H1 (cell line): ENCODE results near the gene MAFB. TPM values are rescaled to one million over a fixed set of nuclear protein-coding genes. Genes with fewer than 3 reads are reported as not detected.

Source experiments
- CTCF ChIA-PET: fragments of 300-600 bp; sonication (Branson Sonifier 250); formaldehyde crosslinking; loops from one replicate; lab custom pipeline; 2021; ENCODE audit not compliant: partially characterized antibody; lab: Charles Lee
- POLR2A ChIA-PET: fragments of 300-600 bp; sonication (Branson Sonifier 250); formaldehyde crosslinking; loops from one replicate; lab custom pipeline; 2021; ENCODE audit warnings: inconsistent platforms; ENCODE audit not compliant: partially characterized antibody; lab: Charles Lee
- DNase-seq, 2 experiments: peaks; one replicate each; pipeline versions ENCODE4 v3.0.0 to v3.0.0-alpha.2; 2010 to 2022; ENCODE audit warnings: low spot score in 2 of 2, low read depth in 1 of 2, mixed read lengths in 1 of 2
- FAIRE-seq: peaks from 2 replicates; lab custom pipeline; 2011; peaks lifted over from hg19 to GRCh38; lab: Jason Lieb, UNC
- H2AFZ ChIP-seq: 2 replicates; pipeline ENCODE4 v1.8.1; 2012; ENCODE audit warnings: low read length, inconsistent platforms
- H2AK5ac ChIP-seq: 2 replicates; pipeline ENCODE4 v1.6.1; 2013; ENCODE audit warnings: low read depth, low read length
- H2BK120ac ChIP-seq: replicated peaks from 2 replicates; pipeline ENCODE3; 2013; ENCODE audit warnings: low read depth, low read length, inconsistent platforms
- H2BK12ac ChIP-seq: 2 replicates; pipeline ENCODE4 v1.6.1; 2013; ENCODE audit warnings: low read depth, low read length
- H2BK15ac ChIP-seq: 2 replicates; pipeline ENCODE4 v1.6.1; 2013; ENCODE audit warnings: low read length
- H2BK20ac ChIP-seq: 2 replicates; pipeline ENCODE4 v1.6.1; 2013; ENCODE audit warnings: low read length
- H2BK5ac ChIP-seq: 2 replicates; pipeline ENCODE4 v1.6.1; 2013; ENCODE audit warnings: low read depth, low read length
- H3K14ac ChIP-seq: 2 replicates; pipeline ENCODE4 v1.6.1; 2013; ENCODE audit warnings: inconsistent platforms; ENCODE audit not compliant: insufficient read length
- H3K18ac ChIP-seq: 2 replicates; pipeline ENCODE4 v1.6.1; 2013; ENCODE audit warnings: low read length; ENCODE audit errors: extremely low read depth
- H3K23ac ChIP-seq: 2 replicates; pipeline ENCODE4 v1.6.1; 2013; ENCODE audit warnings: inconsistent platforms; ENCODE audit not compliant: insufficient read length
- H3K23me2 ChIP-seq: 2 replicates; pipeline ENCODE4 v1.6.1; 2013; ENCODE audit warnings: low read depth, low read length
- H3K27ac ChIP-seq: 2 replicates; pipeline ENCODE4 v1.6.1; 2011; ENCODE audit warnings: low read depth, low read length, inconsistent platforms
- H3K27me3 ChIP-seq, 4 experiments: replicated peaks in 1 of 4; 1 replicate in 1 of 4; 2 replicates in 3 of 4; pipeline versions ENCODE4 v1.6.1 to v1.8.1; 2011 to 2013; ENCODE audit warnings: low read length in 3 of 4, mild to moderate bottlenecking in 3 of 4, inconsistent platforms in 2 of 4, mixed read lengths in 2 of 4, moderate library complexity in 1 of 4; ENCODE audit not compliant: control insufficient read depth in 3 of 4, insufficient read depth in 3 of 4; ENCODE audit errors: extremely low read depth in 1 of 4
- H3K36me3 ChIP-seq, 4 experiments: 2 replicates each; pipeline versions ENCODE4 v1.6.1 to v1.8.1; 2011 to 2013; ENCODE audit warnings: mild to moderate bottlenecking in 4 of 4, low read length in 3 of 4, moderate library complexity in 2 of 4, control low read depth in 1 of 4, inconsistent platforms in 1 of 4; ENCODE audit not compliant: insufficient read depth in 4 of 4, control insufficient read depth in 2 of 4
- H3K4ac ChIP-seq: replicated peaks from 2 replicates; pipeline ENCODE3; 2013; ENCODE audit warnings: low read length, low read depth, mixed read lengths, inconsistent platforms; ENCODE audit not compliant: insufficient read length
- H3K4me1 ChIP-seq, 4 experiments: replicated peaks in 1 of 4; 1 replicate in 1 of 4; 2 replicates in 3 of 4; pipeline versions ENCODE4 v1.6.1 to v1.8.1; 2011 to 2013; ENCODE audit warnings: low read length in 3 of 4, inconsistent platforms in 2 of 4, mixed read lengths in 1 of 4; ENCODE audit not compliant: insufficient read depth in 4 of 4, control insufficient read depth in 3 of 4
- H3K4me2 ChIP-seq, 2 experiments: 2 replicates each; pipeline versions ENCODE4 v1.6.1 to v1.8.1; 2011 to 2013; ENCODE audit warnings: low read depth in 2 of 2, low read length in 2 of 2, control low read depth in 1 of 2, inconsistent platforms in 1 of 2, mild to moderate bottlenecking in 1 of 2; ENCODE audit not compliant: insufficient read depth in 1 of 2
- H3K4me3 ChIP-seq, 4 experiments: fragments of 200-600, 300-600 bp in 1 of 4; sonication (generic), shearing (Covaris generic), sonication (Bioruptor Twin) in 1 of 4; 2 replicates each; pipeline versions ENCODE4 v1.5.1 to v1.8.1; 2011 to 2016; ENCODE audit warnings: low read length in 4 of 4, low read depth in 3 of 4, control low read depth in 2 of 4, inconsistent platforms in 2 of 4, mild to moderate bottlenecking in 2 of 4, mixed read lengths in 1 of 4, moderate library complexity in 1 of 4; ENCODE audit not compliant: insufficient read depth in 2 of 4; ENCODE audit errors: extremely low read depth in 1 of 4
- H3K56ac ChIP-seq: replicated peaks from 2 replicates; pipeline ENCODE3; 2013; ENCODE audit warnings: low read depth, mild to moderate bottlenecking, mixed read lengths, low read length, inconsistent platforms; ENCODE audit not compliant: insufficient read length
- H3K79me1 ChIP-seq: 2 replicates; pipeline ENCODE4 v1.6.1; 2013; ENCODE audit warnings: low read depth, low read length, control low read depth
- H3K79me2 ChIP-seq, 2 experiments: 2 replicates each; pipeline versions ENCODE4 v1.6.1 to v1.8.1; 2012 to 2013; ENCODE audit warnings: low read length in 2 of 2, mild to moderate bottlenecking in 2 of 2, inconsistent platforms in 1 of 2; ENCODE audit not compliant: insufficient read depth in 2 of 2, control insufficient read depth in 1 of 2
- H3K9ac ChIP-seq, 4 experiments: replicated peaks in 1 of 4; 1 replicate in 1 of 4; 2 replicates in 3 of 4; pipeline versions ENCODE4 v1.6.1 to v1.8.1; 2011 to 2013; ENCODE audit warnings: low read depth in 3 of 4, low read length in 3 of 4, control low read depth in 2 of 4, mild to moderate bottlenecking in 2 of 4, moderate library complexity in 2 of 4, inconsistent platforms in 1 of 4; ENCODE audit errors: extremely low read depth in 1 of 4
- H3K9me3 ChIP-seq, 2 experiments: 2 replicates each; pipeline versions ENCODE4 v1.6.1 to v1.8.1; 2012 to 2013; ENCODE audit warnings: mild to moderate bottlenecking in 2 of 2, moderate library complexity in 2 of 2, control low read depth in 1 of 2, inconsistent platforms in 1 of 2, low read depth in 1 of 2, low read length in 1 of 2, mixed read lengths in 1 of 2; ENCODE audit not compliant: insufficient read depth in 2 of 2
- H4K20me1 ChIP-seq, 2 experiments: replicated peaks in 1 of 2; 2 replicates each; pipeline versions ENCODE3 to v1.8.1; 2011 to 2013; ENCODE audit warnings: inconsistent platforms in 2 of 2, low read length in 2 of 2, mild to moderate bottlenecking in 1 of 2; ENCODE audit not compliant: insufficient read depth in 2 of 2, control insufficient read depth in 1 of 2
- H4K5ac ChIP-seq: 2 replicates; pipeline ENCODE4 v1.6.1; 2013; ENCODE audit warnings: low read length, low read depth, mixed read lengths, inconsistent platforms; ENCODE audit not compliant: insufficient read length
- H4K8ac ChIP-seq: 2 replicates; pipeline ENCODE4 v1.8.0; 2013; ENCODE audit warnings: mild to moderate bottlenecking, moderate library complexity, low read length, inconsistent platforms; ENCODE audit not compliant: insufficient read depth; ENCODE audit errors: extremely low read depth
- H4K91ac ChIP-seq: replicated peaks from 2 replicates; pipeline ENCODE3; 2013; ENCODE audit warnings: low read length, mixed read lengths, inconsistent platforms; ENCODE audit not compliant: insufficient read length
- BACH1 ChIP-seq: IDR thresholded peaks from 2 replicates; pipeline ENCODE4 v1.6.1; 2012; ENCODE audit warnings: low read length, improper control_type of control experiment
- BRCA1 ChIP-seq: IDR thresholded peaks from 2 replicates; pipeline ENCODE4 v1.6.1; 2012; ENCODE audit warnings: low read depth, low read length, improper control_type of control experiment
- CBX5 ChIP-seq: fragments of 300-800, 300-1000 bp; sonication (generic); IDR thresholded peaks from 2 replicates; pipeline ENCODE4 v1.7.1; 2016; ENCODE audit warnings: antibody characterized with exemption, low read length, low read depth
- CBX8 ChIP-seq: fragments of 300-800, 300-1000 bp; sonication (generic); IDR thresholded peaks from 2 replicates; pipeline ENCODE4 v1.7.1; 2016; ENCODE audit warnings: low read depth, low read length, borderline replicate concordance
- GTF2F1 ChIP-seq: IDR thresholded peaks from 2 replicates; pipeline ENCODE4 v1.6.1; 2012; ENCODE audit warnings: low read depth, low read length, improper control_type of control experiment, borderline replicate concordance
- JUN ChIP-seq: IDR thresholded peaks from 2 replicates; pipeline ENCODE4 v1.6.1; 2011; ENCODE audit warnings: low read depth, mild to moderate bottlenecking, improper control_type of control experiment, low read length
- KDM4A ChIP-seq: IDR thresholded peaks from one replicate; pipeline ENCODE4 v1.7.1; 2012; ENCODE audit warnings: low read depth, mild to moderate bottlenecking, moderate library complexity, low read length, inconsistent platforms; ENCODE audit not compliant: severe bottlenecking
- POLR2AphosphoS5 ChIP-seq: IDR thresholded peaks from 2 replicates; pipeline ENCODE4 v1.6.1; 2011; ENCODE audit warnings: low read depth, low read length
- POU5F1 ChIP-seq: IDR thresholded peaks from 2 replicates; pipeline ENCODE4 v1.6.1; 2011; ENCODE audit warnings: low read depth, mild to moderate bottlenecking, low read length, moderate library complexity
- RAD21 ChIP-seq, 2 experiments: IDR thresholded peaks in 1 of 2; conservative IDR thresholded peaks in 1 of 2; 2 replicates each; pipeline ENCODE4 v1.6.1; 2011; ENCODE audit warnings: low read depth in 2 of 2, low read length in 2 of 2, improper control_type of control experiment in 1 of 2, inconsistent platforms in 1 of 2, mild to moderate bottlenecking in 1 of 2, moderate library complexity in 1 of 2
- RBBP5 ChIP-seq: IDR thresholded peaks from 2 replicates; pipeline ENCODE4 v1.7.1; 2012; ENCODE audit warnings: low read depth, mild to moderate bottlenecking, inconsistent platforms, low read length, moderate library complexity, borderline replicate concordance
- SUZ12 ChIP-seq: fragments of 200-600 bp; sonication (generic); IDR thresholded peaks from 2 replicates; pipeline ENCODE4 v1.6.1; 2012; ENCODE audit warnings: mild to moderate bottlenecking, inconsistent platforms, low read length, moderate library complexity, mixed read lengths
- WGBS, 2 experiments: shearing (Covaris generic) in 1 of 2; methylation state at CpG; one replicate each; pipeline versions ENCODE4 v1.1.6 to v1.1.7; 2013 to 2015; ENCODE audit warnings: low lambda C conversion rate in 2 of 2, mixed read lengths in 2 of 2, inconsistent platforms in 1 of 2, low coverage in 1 of 2, missing lambda C conversion rate in 1 of 2; ENCODE audit not compliant: insufficient replicate concordance in 2 of 2, insufficient coverage in 1 of 2, insufficient read length in 1 of 2; ENCODE audit errors: extremely low coverage in 1 of 2, missing lambda C conversion rate in 1 of 2; 5-methylcytosine and 5-hydroxymethylcytosine counted together
- polyA plus RNA-seq, 7 experiments: library from polyadenylated mRNA; depleted of rRNA in 3 of 7; stranded (reverse) in 5 of 7; unstranded in 2 of 7; fragments of >200 nt in 5 of 7; fragments of 200-250 nt in 2 of 7; gene quantifications; 1 replicate in 5 of 7; 2 replicates in 1 of 7; 4 replicates in 1 of 7; pipeline versions ENCODE4 v1.2.1 to v1.2.3, GENCODE V29; 2011 to 2013; ENCODE audit warnings: missing spikeins in 2 of 7, mixed read lengths in 2 of 7
- total RNA-seq: library from RNA; stranded (reverse); fragmentation: NEBNext Ultra II Directional; extraction: Animal tissue kit (Norgen Biotek cat#: 25700); gene quantifications from 2 replicates; pipeline ENCODE4 v1.2.1, GENCODE V29; 2021
- TF ChIP-seq, protein P1 (sequence below): IDR thresholded peaks from 2 replicates; pipeline ENCODE4 v1.6.1; 2012; ENCODE audit warnings: inconsistent platforms

The MAFB gene
- total and polyA plus RNA-seq, 2 of the 8 experiments (the other 6 are each of a cell fraction or from before 2014, with no cell fraction given): 0.83 to 1.8 TPM

- Histone ChIP-seq H2BK12ac (no peak overlapping the region), H3K4me2 (no peak overlapping the region), H2BK15ac (no peak overlapping the region; the same call in 1 of the 2 replicates), H3K18ac (peak overlapping the region; percentile 1; the same call in 1 of the 2 replicates), H2BK120ac (no peak overlapping the region), H4K8ac (no peak overlapping the region), H2BK5ac (no peak overlapping the region), H3K79me2 (no peaks in the 10 kb centered on the region; a peak in 1 of 4 replicates), H3K4me3 (no peak overlapping the region), H2AK5ac (no peak overlapping the region), H4K5ac (no peak overlapping the region), H3K56ac (no peak overlapping the region), H4K20me1 (peaks cover 0 to 2% of the 10 kb centered on the region in 2 experiments), H3K27ac (no peak overlapping the region), H2AFZ (no peak overlapping the region), H3K4me1 (no peaks in the 10 kb centered on the region; a peak in 1 of 7 replicates), H3K9me3 (no peaks in the 10 kb centered on the region), H3K23me2 (peaks cover 5% of the 10 kb centered on the region; the same call in 1 of the 2 replicates), H3K14ac (no peak overlapping the region), H3K27me3 (no peaks in the 10 kb centered on the region; a peak in 1 of 7 replicates), H3K9ac (no peak overlapping the region), H3K23ac (no peak overlapping the region), H3K4ac (no peak overlapping the region), H3K36me3 (no peaks in the 10 kb centered on the region), H2BK20ac (no peak overlapping the region), H3K79me1 (no peaks in the 10 kb centered on the region), H4K91ac (no peak overlapping the region)
- DNase-seq (no peak), FAIRE-seq (no peak)
- ChIA-PET CTCF (interaction anchor here (0.9 to 1.3 kb wide), 4 partner anchors 8 to 27 kb away, joined by 3 to 4 read pairs (median 3); no protein-coding TSS in a partner anchor), POLR2A (no interaction called here)
- 79% methylated on average over 9 of the region's 9 CpGs; no CpG with 5 or more reads in 1 of the 2 experiments for WGBS, 2 experiments
- TF ChIP-seq CBX8 (no peak), CBX5 (no peak), RBBP5 (no peak), POLR2AphosphoS5 (no peak), BRCA1 (no peak), KDM4A (no peak), SUZ12 (no peak), GTF2F1 (no peak), RAD21 (IDR thresholded peaks at IDR 0.05 in 1 of 2, conservative IDR thresholded peaks at IDR 0.05 in 1 of 2; ENCODE audit: low read depth in 2 of 2, low read length in 2 of 2) (no peak), POU5F1 (no peak), BACH1 (no peak), JUN (no peak)
- TF ChIP-seq, protein P1, sequence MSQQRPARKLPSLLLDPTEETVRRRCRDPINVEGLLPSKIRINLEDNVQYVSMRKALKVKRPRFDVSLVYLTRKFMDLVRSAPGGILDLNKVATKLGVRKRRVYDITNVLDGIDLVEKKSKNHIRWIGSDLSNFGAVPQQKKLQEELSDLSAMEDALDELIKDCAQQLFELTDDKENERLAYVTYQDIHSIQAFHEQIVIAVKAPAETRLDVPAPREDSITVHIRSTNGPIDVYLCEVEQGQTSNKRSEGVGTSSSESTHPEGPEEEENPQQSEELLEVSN: no peak
Observed at GRCh38 chr20:40663304-40663790, 25.7 kb downstream of the MAFB start.
